Muscle of leg (tissue), 11 donors: ENCODE results near the gene REEP6. TPM values are rescaled to one million over a fixed set of nuclear protein-coding genes. Genes with fewer than 3 reads are reported as not detected.
A peak's percentile ranks its signal among the peaks of the same experiment; 100 is the strongest.
"Not testable (repeated sequence)": the region's sequence is repeated elsewhere in the genome, so short reads cannot be mapped to it uniquely, and the experiment has no call there.

ENCODE experiments used
- DNase-seq: peaks from one replicate; pipeline ENCODE4 v3.0.0; 2013
- H3K27ac ChIP-seq: one replicate; pipeline ENCODE4 v1.5.1; 2013; ENCODE audit warnings: mild to moderate bottlenecking, low read length, control low read depth
- H3K27me3 ChIP-seq: one replicate; pipeline ENCODE4 v1.6.1; 2013; ENCODE audit warnings: low read length; ENCODE audit not compliant: control insufficient read depth, insufficient read depth
- H3K36me3 ChIP-seq: one replicate; pipeline ENCODE4 v1.6.1; 2013; ENCODE audit warnings: low read length; ENCODE audit not compliant: control insufficient read depth, insufficient read depth
- H3K4me1 ChIP-seq: one replicate; pipeline ENCODE4 v1.6.1; 2013; ENCODE audit warnings: low read length; ENCODE audit not compliant: control insufficient read depth, insufficient read depth
- H3K4me3 ChIP-seq: one replicate; pipeline ENCODE4 v1.5.1; 2013; ENCODE audit warnings: low read length, control low read depth
- H3K9me3 ChIP-seq: replicated peaks from 2 replicates; pipeline ENCODE4 v1.6.1; 2013; ENCODE audit warnings: low read depth, low read length; ENCODE audit not compliant: control insufficient read depth
- WGBS: methylation state at CpG from one replicate; pipeline ENCODE4 v1.1.5; 2013; ENCODE audit warnings: missing lambda C conversion rate; ENCODE audit not compliant: insufficient coverage; 5-methylcytosine and 5-hydroxymethylcytosine counted together
- polyA plus RNA-seq, 8 donors: library from polyadenylated mRNA; unstranded; fragments of 120-200 nt; gene quantifications; one replicate each; pipeline versions ENCODE4 v1.2.1 to v1.2.3, GENCODE V29; 2013; ENCODE audit warnings: inconsistent platforms in 1 of 8, low replicate concordance in 1 of 8; ENCODE audit not compliant: insufficient read length in 8 of 8, insufficient read depth in 1 of 8
- total RNA-seq: library from RNA; stranded (reverse); fragments of 120-200 nt; gene quantifications from one replicate; pipeline ENCODE4 v1.2.4, GENCODE V29; 2013

The REEP6 gene
- total and polyA plus RNA-seq, 9 donors: 0.58 to 11.9 (median 1.8) TPM

DNA sequence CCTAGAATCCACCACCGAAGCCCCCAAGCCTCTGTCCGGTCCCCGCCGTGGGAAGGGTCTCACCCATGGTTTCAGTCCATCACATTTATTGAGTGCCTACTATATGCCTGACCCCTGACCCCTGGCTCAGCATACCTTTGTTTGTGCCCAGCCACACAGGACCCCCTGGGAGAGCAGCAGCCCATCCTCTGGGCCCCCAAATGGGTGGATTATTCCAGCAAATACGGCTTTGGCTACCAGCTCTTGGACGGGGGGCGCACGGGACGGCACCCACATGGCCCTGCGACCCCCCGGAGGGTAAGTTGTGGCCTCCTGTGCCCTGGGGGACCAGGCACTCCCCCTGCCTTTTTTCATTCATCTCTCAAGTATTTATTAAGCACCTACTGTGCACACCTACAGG is 40.6 kb downstream of the REEP6 start:
- peaks cover 19% of the 10 kb centered on the region for H3K27me3 ChIP-seq
- H3K4me3 ChIP-seq: no peak overlapping the region
- 82% methylated on average over 11 of the region's 11 CpGs for WGBS
- DNase-seq: no peak
- H3K36me3 ChIP-seq: no peaks in the 10 kb centered on the region
- H3K9me3 ChIP-seq: no peaks in the 10 kb centered on the region
- no peaks in the 10 kb centered on the region for H3K4me1 ChIP-seq
- H3K27ac ChIP-seq: no peak overlapping the region

- Histone ChIP-seq H3K27me3 (peaks cover 17% of the 10 kb centered on the region), H3K9me3 (no peaks in the 10 kb centered on the region), H3K36me3 (no peaks in the 10 kb centered on the region), H3K4me3 (no peak overlapping the region), H3K27ac (no peak overlapping the region), H3K4me1 (no peaks in the 10 kb centered on the region)
- no peak for DNase-seq
- 71% methylated on average over 2 of the region's 9 CpGs for WGBS
Observed at GRCh38 chr19:1532003-1532402, 41.0 kb downstream of the REEP6 start.

DNA sequence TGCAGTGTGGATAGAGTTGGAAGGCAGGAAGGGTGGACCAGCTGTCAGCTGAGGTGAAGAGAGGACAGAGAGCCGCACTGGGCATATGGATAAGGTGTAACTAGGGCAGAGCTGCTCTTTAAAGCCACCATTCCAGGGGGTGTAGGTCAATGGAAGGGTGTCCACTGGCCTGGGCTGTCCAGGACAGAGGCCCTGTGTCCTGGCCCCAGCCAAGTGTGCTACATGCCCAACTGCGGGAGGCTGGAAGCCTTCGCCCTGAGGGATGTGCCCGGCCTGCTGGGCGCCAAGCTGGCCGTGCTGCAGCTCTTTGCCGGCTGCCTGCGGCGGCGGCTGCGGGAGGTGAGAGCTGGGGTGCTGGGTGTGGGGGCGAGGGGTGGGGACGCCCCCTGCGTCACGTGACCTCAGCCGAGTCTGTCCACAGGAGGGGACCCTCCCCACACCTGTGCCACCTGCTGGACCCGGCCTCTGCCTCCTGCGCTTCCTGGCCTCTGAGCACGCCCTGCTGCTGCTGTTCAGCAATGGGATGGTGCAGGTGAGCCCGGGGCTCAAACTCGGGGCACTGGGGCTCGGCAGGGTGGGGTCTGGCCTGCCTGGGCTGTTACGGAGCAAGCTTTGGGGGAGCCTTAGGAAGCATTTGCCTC is 42.6 kb downstream of the REEP6 start:
- Histone ChIP-seq H3K4me3 (no peak overlapping the region), H3K9me3 (no peaks in the 10 kb centered on the region), H3K27ac (no peak overlapping the region), H3K36me3 (no peaks in the 10 kb centered on the region), H3K4me1 (peaks cover 1% of the 10 kb centered on the region), H3K27me3 (peaks cover 17% of the 10 kb centered on the region)
- no peak for DNase-seq
- WGBS: 80% methylated on average over 8 of the region's 23 CpGs

DNA sequence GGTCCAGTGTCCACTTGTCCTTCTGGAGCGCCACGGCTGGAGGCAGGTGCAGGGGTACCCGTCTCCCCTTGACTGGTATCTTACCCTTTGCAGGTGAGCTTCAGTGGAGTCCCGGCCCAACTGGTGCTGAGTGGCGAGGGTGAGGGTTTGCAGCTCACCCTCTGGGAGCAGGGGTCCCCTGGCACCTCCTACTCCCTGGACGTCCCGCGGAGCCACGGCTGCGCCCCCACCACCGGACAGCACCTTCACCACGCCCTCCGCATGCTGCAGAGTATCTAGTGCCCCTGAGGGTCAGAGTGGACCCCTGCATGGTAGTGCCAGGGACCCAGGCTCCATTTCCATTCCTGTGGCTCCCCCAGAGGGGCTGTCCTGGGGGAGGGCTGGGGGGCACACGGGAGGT is 44.0 kb downstream of the REEP6 start:
- H3K9me3 ChIP-seq: no peaks in the 10 kb centered on the region
- 86% methylated on average over 14 of the region's 14 CpGs for WGBS
- peaks cover 5% of the 10 kb centered on the region for H3K4me1 ChIP-seq
- DNase-seq: no peak
- no peak overlapping the region for H3K4me3 ChIP-seq
- peaks cover 16% of the 10 kb centered on the region for H3K27me3 ChIP-seq
- no peaks in the 10 kb centered on the region for H3K36me3 ChIP-seq
- no peak overlapping the region for H3K27ac ChIP-seq

- 93% methylated on average over 5 of the region's 7 CpGs for WGBS
- not testable (repeated sequence) for DNase-seq, H3K9me3 ChIP-seq, H3K27ac ChIP-seq, H3K4me3 ChIP-seq, H3K36me3 ChIP-seq
- Histone ChIP-seq H3K27me3 (peaks cover 16% of the 10 kb centered on the region), H3K4me1 (peaks cover 11% of the 10 kb centered on the region)
Observed at GRCh38 chr19:1535699-1536098, 44.7 kb downstream of the REEP6 start.

DNA sequence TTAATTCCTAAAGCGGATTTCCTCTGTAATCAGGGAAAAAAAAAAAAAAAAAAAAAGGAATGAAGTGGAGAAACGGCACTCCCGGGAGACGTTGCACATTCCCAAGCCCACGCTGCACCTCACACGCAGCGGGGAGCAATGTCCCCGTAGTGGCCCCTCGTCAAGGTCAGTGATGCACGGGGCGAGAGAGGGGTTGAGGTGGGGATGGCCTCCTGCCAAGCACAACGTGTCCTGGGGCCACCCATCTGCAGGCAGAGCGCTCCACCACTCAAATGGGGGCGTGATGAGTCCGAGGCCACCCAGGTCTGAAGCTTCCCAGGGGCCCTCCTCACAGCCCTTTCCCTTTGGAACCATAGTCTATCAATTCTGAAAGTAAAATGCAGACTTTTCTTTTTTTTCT is 48.0 kb downstream of the REEP6 start:
- 30% methylated on average over 4 of the region's 15 CpGs for WGBS

GRCh38 chr19:1539749-1540148 is 48.8 kb downstream of the REEP6 start:
- not testable (repeated sequence) for H3K27ac ChIP-seq, DNase-seq, H3K36me3 ChIP-seq, H3K4me3 ChIP-seq, H3K9me3 ChIP-seq
- Histone ChIP-seq H3K4me1 (peaks cover 13% of the 10 kb centered on the region), H3K27me3 (peaks cover 14% of the 10 kb centered on the region)
- WGBS: no CpG with 5 or more reads among the region's 11 CpGs

More for the DNA sequence above, 48.0 kb downstream of the REEP6 start:
- Histone ChIP-seq H3K27me3 (peaks cover 14% of the 10 kb centered on the region), H3K4me3 (no peak overlapping the region), H3K27ac (no peak overlapping the region), H3K36me3 (no peaks in the 10 kb centered on the region), H3K4me1 (peaks cover 13% of the 10 kb centered on the region), H3K9me3 (no peaks in the 10 kb centered on the region)
- peak; percentile 29 for DNase-seq

DNA sequence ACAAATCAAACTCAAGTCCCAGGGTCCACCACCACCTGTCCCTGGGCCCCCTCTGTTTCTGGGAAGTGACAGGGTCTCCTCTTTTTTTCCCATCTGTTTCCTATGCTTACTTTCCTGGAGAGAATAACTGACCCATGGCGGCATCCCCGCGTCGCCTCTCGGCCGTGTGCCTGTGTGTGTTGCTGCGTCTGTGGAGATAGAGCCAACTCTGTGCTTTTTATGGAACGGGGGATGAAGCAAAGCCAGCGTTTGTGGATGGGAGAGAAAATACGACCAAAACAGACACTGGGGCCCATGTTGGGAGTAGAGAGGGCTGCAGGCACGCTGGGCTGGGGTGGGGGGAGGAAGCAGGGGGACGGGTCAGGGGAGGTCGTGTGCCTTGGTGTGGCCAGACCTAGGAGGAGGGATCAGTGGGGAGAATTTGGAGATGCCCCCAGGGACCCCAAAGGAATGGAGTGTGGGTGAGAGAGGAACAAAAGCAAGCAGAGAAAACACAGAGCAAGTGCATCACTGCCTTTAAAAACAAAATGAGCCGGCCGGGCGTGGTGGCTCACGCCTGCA is 49.5 kb downstream of the REEP6 start:
- Histone ChIP-seq H3K4me3 (no peak overlapping the region), H3K27ac (peak overlapping the region; percentile 69), H3K27me3 (peaks cover 13% of the 10 kb centered on the region), H3K9me3 (no peaks in the 10 kb centered on the region), H3K36me3 (no peaks in the 10 kb centered on the region), H3K4me1 (peaks cover 13% of the 10 kb centered on the region)
- DNase-seq: peak; percentile 92
- WGBS: 7% methylated on average over 11 of the region's 17 CpGs

Other genes with a start within 250 kb of the REEP6 start
- gene ATP5F1D, start 249.4 kb upstream of the REEP6 start, total RNA-seq: 99.2 TPM
- 100 to 1,000 TPM; 134 to 211 (median 166) TPM for gene ATP5F1D, start 249.4 kb upstream of the REEP6 start, polyA plus RNA-seq
- 9.2 TPM for gene MIDN, start 242.6 kb upstream of the REEP6 start, total RNA-seq
- 10 to 100 TPM; 27.8 to 54.7 (median 41.0) TPM for gene MIDN, start 242.6 kb upstream of the REEP6 start, polyA plus RNA-seq
- 402 TPM for gene CIRBP, start 221.8 kb upstream of the REEP6 start, total RNA-seq
- gene CIRBP, start 221.8 kb upstream of the REEP6 start, polyA plus RNA-seq: 100 to 1,000 TPM; 505 to 613 (median 556) TPM
- gene FAM174C, start 215.7 kb upstream of the REEP6 start, total RNA-seq: 14.0 TPM
- gene FAM174C, start 215.7 kb upstream of the REEP6 start, polyA plus RNA-seq: 10 to 100 TPM; 11.6 to 17.8 (median 15.1) TPM
- 1.1 TPM for gene EFNA2, start 205.3 kb upstream of the REEP6 start, total RNA-seq
- gene EFNA2, start 205.3 kb upstream of the REEP6 start, polyA plus RNA-seq: 1 to 10 TPM in 7 of 8 donors, under 1 TPM in 1; 0.42 to 4.5 (median 2.5) TPM
- 73.5 TPM for gene NDUFS7, start 107.3 kb upstream of the REEP6 start, total RNA-seq
- 100 to 1,000 TPM in 1 of 8 donors, 10 to 100 TPM in 7; 67.7 to 106 (median 89.7) TPM for gene NDUFS7, start 107.3 kb upstream of the REEP6 start, polyA plus RNA-seq
- 115 TPM for gene GAMT, start 89.6 kb upstream of the REEP6 start, total RNA-seq
- gene GAMT, start 89.6 kb upstream of the REEP6 start, polyA plus RNA-seq: 100 to 1,000 TPM; 149 to 232 (median 209) TPM
- gene DAZAP1, start 83.6 kb upstream of the REEP6 start, total RNA-seq: 41.0 TPM
- gene DAZAP1, start 83.6 kb upstream of the REEP6 start, polyA plus RNA-seq: 10 to 100 TPM; 61.0 to 80.2 (median 69.6) TPM
- 973 TPM for gene RPS15, start 52.8 kb upstream of the REEP6 start, total RNA-seq
- gene RPS15, start 52.8 kb upstream of the REEP6 start, polyA plus RNA-seq: 1,000 to 10,000 TPM; 1,073 to 1,562 (median 1,234) TPM
- 0.40 TPM for gene APC2, start 41.1 kb upstream of the REEP6 start, total RNA-seq
- gene APC2, start 41.1 kb upstream of the REEP6 start, polyA plus RNA-seq: 1 to 10 TPM in 6 of 8 donors, under 1 TPM in 2; 0.87 to 1.3 (median 1.1) TPM
- 21.2 TPM for gene C19orf25, start 12.0 kb upstream of the REEP6 start, total RNA-seq
- gene C19orf25, start 12.0 kb upstream of the REEP6 start, polyA plus RNA-seq: 10 to 100 TPM; 17.5 to 23.9 (median 20.5) TPM
- gene PCSK4, start 831 bp upstream of the REEP6 start, total RNA-seq: 0.84 TPM
- 1 to 10 TPM in 4 of 8 donors, under 1 TPM in 4; 0.76 to 3.1 (median 1.2) TPM for gene PCSK4, start 831 bp upstream of the REEP6 start, polyA plus RNA-seq
- 4.8 TPM for gene ADAMTSL5, start 21.8 kb downstream of the REEP6 start, total RNA-seq
- 10 to 100 TPM in 5 of 8 donors, 1 to 10 TPM in 3; 7.2 to 17.4 (median 11.7) TPM for gene ADAMTSL5, start 21.8 kb downstream of the REEP6 start, polyA plus RNA-seq
- gene PLK5, start 32.9 kb downstream of the REEP6 start, total RNA-seq: 0.13 TPM
- 1 to 10 TPM in 1 of 8 donors, under 1 TPM in 7; 0.08 to 1.9 (median 0.31) TPM for gene PLK5, start 32.9 kb downstream of the REEP6 start, polyA plus RNA-seq
- 30.1 TPM for gene MEX3D, start 77.1 kb downstream of the REEP6 start, total RNA-seq
- gene MEX3D, start 77.1 kb downstream of the REEP6 start, polyA plus RNA-seq: 10 to 100 TPM; 23.8 to 40.3 (median 31.9) TPM
- 58.6 TPM for gene MBD3, start 101.7 kb downstream of the REEP6 start, total RNA-seq
- gene MBD3, start 101.7 kb downstream of the REEP6 start, polyA plus RNA-seq: 10 to 100 TPM; 57.2 to 73.5 (median 70.5) TPM
- gene UQCR11, start 114.3 kb downstream of the REEP6 start, total RNA-seq: 211 TPM
- 100 to 1,000 TPM in 7 of 8 donors, 10 to 100 TPM in 1; 95.4 to 159 (median 126) TPM for gene UQCR11, start 114.3 kb downstream of the REEP6 start, polyA plus RNA-seq
- gene TCF3, start 161.4 kb downstream of the REEP6 start, total RNA-seq: 73.5 TPM
- gene TCF3, start 161.4 kb downstream of the REEP6 start, polyA plus RNA-seq: 100 to 1,000 TPM; 111 to 153 (median 127) TPM